Measurements from ENCODE around the gene TTYH2. TPM values are rescaled to one million over a fixed set of nuclear protein-coding genes. Genes with fewer than 3 reads are reported as not detected.

TTYH2 gene
- total and polyA plus RNA-seq, 2 of the 4 experiments (the other 2 are of a cell fraction): 2.3 to 6.8 TPM

DNA sequence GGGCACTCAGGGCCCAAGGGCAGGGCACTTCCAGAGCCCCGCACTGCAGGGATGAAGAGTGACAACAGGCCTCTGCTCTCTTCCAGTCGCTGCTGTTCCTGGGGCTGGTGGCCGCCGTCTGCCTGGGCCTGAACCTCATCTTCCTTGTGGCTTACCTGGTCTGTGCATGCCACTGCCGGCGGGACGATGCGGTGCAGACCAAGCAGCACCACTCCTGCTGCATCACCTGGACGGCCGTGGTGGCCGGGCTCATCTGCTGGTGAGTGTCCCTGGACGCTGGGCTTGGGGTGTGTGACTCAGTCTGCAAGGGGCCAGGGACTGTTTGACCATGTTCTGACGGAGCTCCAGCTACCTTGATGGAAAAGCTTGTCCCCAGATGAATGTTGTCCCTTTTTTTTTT, 9.0 kb downstream of the TTYH2 start:
- no peak overlapping the region for H3K9ac ChIP-seq (ENCODE audit: low read depth, low read length)
- no peak overlapping the region for H2BK5ac ChIP-seq (ENCODE audit: low read depth, low read length, poor library complexity, severe bottlenecking)
- no peaks in the 10 kb centered on the region for H3K4me1 ChIP-seq (ENCODE audit: control insufficient read depth, insufficient read depth, low read length)
- H3K14ac ChIP-seq (replicated peaks; ENCODE audit: low read depth, low read length): no peak overlapping the region
- H2AK5ac ChIP-seq (ENCODE audit: low read depth, low read length): no peak overlapping the region
- H4K20me1 ChIP-seq (ENCODE audit: insufficient read depth, low read length): no peaks in the 10 kb centered on the region
- H3K4me2 ChIP-seq (ENCODE audit: low read depth, low read length): no peak overlapping the region
- H3K4me3 ChIP-seq (ENCODE audit: insufficient read depth, low read depth, low read length): no peak overlapping the region
- no peaks in the 10 kb centered on the region; the same call in 1 of the 2 replicates for H3K27me3 ChIP-seq (ENCODE audit: control insufficient read depth, insufficient read depth, low read length)
- H4K8ac ChIP-seq (ENCODE audit: low read depth in 2 of 2, low read length in 2 of 2): no peak overlapping the region
- H2BK120ac ChIP-seq (ENCODE audit: low read depth, low read length): no peak overlapping the region
- H3K79me1 ChIP-seq (ENCODE audit: low read depth in 1 of 2, low read length in 2 of 2): no peaks in the 10 kb centered on the region
- WGBS, 2 experiments (ENCODE audit: extremely low coverage in 2 of 2, insufficient read length in 1 of 2): 95% methylated on average over 10 of the region's 13 CpGs; no CpG with 5 or more reads in 1 of the 2 experiments
- no peaks in the 10 kb centered on the region for H3K36me3 ChIP-seq (ENCODE audit: control insufficient read depth, insufficient read depth, low read length)
- in situ Hi-C loops (cut with MboI; ENCODE audit: low sequenced_read_pairs) (loop anchor here (25.0 kb wide), 1 partner anchor 640 kb away; the partner anchor contains the start of genes FDXR and GRIN2C), intact Hi-C loops (cut with micrococcal nuclease) (no loop called here), dilution Hi-C loops (cut with HindIII; ENCODE audit: low sequenced_read_pairs, unreplicated experiment) (no loop called here)
- no peak overlapping the region for H2AK9ac ChIP-seq (replicated peaks; ENCODE audit: low read depth, low read length, poor library complexity)
- no peak overlapping the region for H3K23ac ChIP-seq (ENCODE audit: low read depth, low read length)
- DNase-seq (no peak), ATAC-seq (ENCODE audit: low read depth) (no peak)
- H3K56ac ChIP-seq (ENCODE audit: extremely low read depth, insufficient read depth, low read length): no peak overlapping the region
- no peak overlapping the region for H3K18ac ChIP-seq (ENCODE audit: low read depth, low read length)
- no peak for TF ChIP-seq MAZ (IDR thresholded peaks at IDR 0.05; ENCODE audit: borderline replicate concordance, low read depth, low read length)
- no peak for TF ChIP-seq RAD21 (IDR thresholded peaks at IDR 0.05; ENCODE audit: low read length)
- no peak for TF ChIP-seq SMC3 (IDR thresholded peaks at IDR 0.05; ENCODE audit: low read depth, low read length)
- TF ChIP-seq POLR2A (IDR thresholded peaks at IDR 0.05; ENCODE audit: low read depth, low read length): no peak
- TF ChIP-seq, protein P1, sequence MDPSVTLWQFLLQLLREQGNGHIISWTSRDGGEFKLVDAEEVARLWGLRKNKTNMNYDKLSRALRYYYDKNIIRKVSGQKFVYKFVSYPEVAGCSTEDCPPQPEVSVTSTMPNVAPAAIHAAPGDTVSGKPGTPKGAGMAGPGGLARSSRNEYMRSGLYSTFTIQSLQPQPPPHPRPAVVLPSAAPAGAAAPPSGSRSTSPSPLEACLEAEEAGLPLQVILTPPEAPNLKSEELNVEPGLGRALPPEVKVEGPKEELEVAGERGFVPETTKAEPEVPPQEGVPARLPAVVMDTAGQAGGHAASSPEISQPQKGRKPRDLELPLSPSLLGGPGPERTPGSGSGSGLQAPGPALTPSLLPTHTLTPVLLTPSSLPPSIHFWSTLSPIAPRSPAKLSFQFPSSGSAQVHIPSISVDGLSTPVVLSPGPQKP (IDR thresholded peaks at IDR 0.05; ENCODE audit: borderline replicate concordance, low read depth, low read length): no peak
- TF ChIP-seq FOS (IDR thresholded peaks at IDR 0.05; ENCODE audit: low read depth, low read length): no peak
- TF ChIP-seq USF2 (IDR thresholded peaks at IDR 0.05; ENCODE audit: low read depth, low read length): no peak
- TF ChIP-seq, protein P2, sequence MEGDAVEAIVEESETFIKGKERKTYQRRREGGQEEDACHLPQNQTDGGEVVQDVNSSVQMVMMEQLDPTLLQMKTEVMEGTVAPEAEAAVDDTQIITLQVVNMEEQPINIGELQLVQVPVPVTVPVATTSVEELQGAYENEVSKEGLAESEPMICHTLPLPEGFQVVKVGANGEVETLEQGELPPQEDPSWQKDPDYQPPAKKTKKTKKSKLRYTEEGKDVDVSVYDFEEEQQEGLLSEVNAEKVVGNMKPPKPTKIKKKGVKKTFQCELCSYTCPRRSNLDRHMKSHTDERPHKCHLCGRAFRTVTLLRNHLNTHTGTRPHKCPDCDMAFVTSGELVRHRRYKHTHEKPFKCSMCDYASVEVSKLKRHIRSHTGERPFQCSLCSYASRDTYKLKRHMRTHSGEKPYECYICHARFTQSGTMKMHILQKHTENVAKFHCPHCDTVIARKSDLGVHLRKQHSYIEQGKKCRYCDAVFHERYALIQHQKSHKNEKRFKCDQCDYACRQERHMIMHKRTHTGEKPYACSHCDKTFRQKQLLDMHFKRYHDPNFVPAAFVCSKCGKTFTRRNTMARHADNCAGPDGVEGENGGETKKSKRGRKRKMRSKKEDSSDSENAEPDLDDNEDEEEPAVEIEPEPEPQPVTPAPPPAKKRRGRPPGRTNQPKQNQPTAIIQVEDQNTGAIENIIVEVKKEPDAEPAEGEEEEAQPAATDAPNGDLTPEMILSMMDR (conservative IDR thresholded peaks at IDR 0.05; ENCODE audit: low read depth, low read length): no peak
- no peak for TF ChIP-seq CHD1 (IDR thresholded peaks at IDR 0.05; ENCODE audit: low read depth, low read length)
- TF ChIP-seq RFX5 (IDR thresholded peaks at IDR 0.05; ENCODE audit: low read depth, low read length): no peak
- no peak for TF ChIP-seq CEBPB (IDR thresholded peaks at IDR 0.05; ENCODE audit: low read depth, low read length)
- TF ChIP-seq NFE2L2 (IDR thresholded peaks at IDR 0.05; ENCODE audit: low read depth, low read length): no peak
- no peak for TF ChIP-seq BHLHE40 (IDR thresholded peaks at IDR 0.05; ENCODE audit: low read depth, low read length)
- TF ChIP-seq RCOR1 (IDR thresholded peaks at IDR 0.05; ENCODE audit: insufficient replicate concordance, low read length): no peak
- TF ChIP-seq MXI1 (IDR thresholded peaks at IDR 0.05; ENCODE audit: borderline replicate concordance, low read depth, low read length): no peak
- TF ChIP-seq MAFK (IDR thresholded peaks at IDR 0.05; ENCODE audit: low read depth, low read length): no peak
- no peaks in the 10 kb centered on the region for H3K9me3 ChIP-seq (ENCODE audit: control insufficient read depth, insufficient read depth, low read length)
- ChIA-PET POLR2A (ENCODE audit: unreplicated experiment) (interaction anchor here (0.6 kb wide), 1 partner anchor 245 kb away, joined by 3 read pairs; no protein-coding TSS in a partner anchor), CTCF (no interaction called here)
- H4K91ac ChIP-seq (ENCODE audit: insufficient read depth, low read depth, low read length): no peak overlapping the region
- no peak overlapping the region for H2BK15ac ChIP-seq (ENCODE audit: low read depth, low read length)
- BruUV-seq (replicated peaks): no TSS peak
- no peak overlapping the region for H3K4ac ChIP-seq (ENCODE audit: low read depth, low read length)
- H3K27ac ChIP-seq (ENCODE audit: insufficient read depth, low read length): no peak overlapping the region
- H3K9me1 ChIP-seq (ENCODE audit: insufficient read depth, low read length): no peaks in the 10 kb centered on the region
- H2AFZ ChIP-seq (replicated peaks; ENCODE audit: low read length, poor library complexity): no peak overlapping the region
- no peak overlapping the region for H4K5ac ChIP-seq (ENCODE audit: low read depth, low read length)
- H2BK20ac ChIP-seq (ENCODE audit: low read depth, low read length): no peak overlapping the region
